ENCODE results near the gene OCA2.

GRCh38 chr15:27894645-27895044 is 204.5 kb downstream of the OCA2 start:
- TF ChIP-seq CTCF (IDR thresholded peaks at IDR 0.05; ENCODE audit: insufficient read depth, low read length), result no peak
- no peak for TF ChIP-seq REST (IDR thresholded peaks at IDR 0.05; ENCODE audit: insufficient replicate concordance, low read depth)

All from HL-60 (cell line).